OCI-LY7 (cell line): Measurements from ENCODE around the gene BPIFB6. TPM values are rescaled to one million over a fixed set of nuclear protein-coding genes. Genes with fewer than 3 reads are reported as not detected.

Experiments used
- BruUV-seq: library from RNA; stranded (reverse); fragments of 400-500 nt; replicated peaks from 2 replicates; lab custom pipeline; 2021; lab: Mats Ljungman, UMichigan
- CTCF ChIA-PET: fragments of 300-600 bp; sonication (Branson Sonifier 250); formaldehyde crosslinking; loops from one replicate; lab custom pipeline; 2022; ENCODE audit warnings: antibody characterized with exemption; ENCODE audit not compliant: unreplicated experiment; lab: Charles Lee
- POLR2A ChIA-PET: fragments of 300-600 bp; sonication (Branson Sonifier 250); formaldehyde crosslinking; loops from one replicate; lab custom pipeline; 2022; ENCODE audit warnings: antibody characterized with exemption; lab: Charles Lee
- DNase-seq: peaks from one replicate; pipeline ENCODE4 v3.0.0-alpha.2; 2015; ENCODE audit warnings: low spot score
- H2AFZ ChIP-seq: fragments of 200-600 bp; sonication (generic), shearing (Covaris generic); 2 replicates; pipeline ENCODE4 v1.6.1; 2014; ENCODE audit warnings: mild to moderate bottlenecking, antibody characterized with exemption, low read length, moderate library complexity
- H3K27ac ChIP-seq: fragments of 200-600 bp; sonication (generic); 2 replicates; pipeline ENCODE4 v1.5.1; 2014; ENCODE audit warnings: mixed run types, low read depth, mild to moderate bottlenecking, moderate library complexity, low read length, inconsistent platforms; ENCODE audit not compliant: poor library complexity, severe bottlenecking
- H3K36me3 ChIP-seq: fragments of 200-600 bp; sonication (generic); 2 replicates; pipeline ENCODE4 v1.6.1; 2014; ENCODE audit warnings: mild to moderate bottlenecking, antibody characterized with exemption, low read length, moderate library complexity, mixed read lengths; ENCODE audit not compliant: insufficient read depth
- H3K4me1 ChIP-seq: fragments of 200-600 bp; sonication (generic); 2 replicates; pipeline ENCODE4 v1.5.1; 2014; ENCODE audit warnings: mild to moderate bottlenecking, low read length; ENCODE audit not compliant: insufficient read depth, poor library complexity, severe bottlenecking
- H3K4me2 ChIP-seq: fragments of 200-600 bp; sonication (generic); 2 replicates; pipeline ENCODE4 v1.6.1; 2014; ENCODE audit warnings: mild to moderate bottlenecking, low read length
- H3K4me3 ChIP-seq: fragments of 200-600 bp; sonication (generic); 2 replicates; pipeline ENCODE4 v1.5.1; 2014; ENCODE audit warnings: mild to moderate bottlenecking, low read depth, low read length; ENCODE audit not compliant: poor library complexity, severe bottlenecking
- H3K79me2 ChIP-seq: fragments of 200-600 bp; sonication (generic); 2 replicates; pipeline ENCODE4 v1.6.1; 2016; ENCODE audit warnings: low read depth, mild to moderate bottlenecking, low read length, moderate library complexity, mixed read lengths; ENCODE audit not compliant: insufficient read depth
- H3K9me2 ChIP-seq: fragments of 200-600 bp; sonication (generic); 2 replicates; pipeline ENCODE4 v1.6.1; 2016; ENCODE audit warnings: mild to moderate bottlenecking, low read length, mixed read lengths; ENCODE audit not compliant: insufficient read depth
- H3K9me3 ChIP-seq: fragments of 200-600 bp; sonication (generic); 2 replicates; pipeline ENCODE4 v1.6.1; 2014; ENCODE audit warnings: mild to moderate bottlenecking, mixed run types, low read length, mixed read lengths
- H4K20me1 ChIP-seq: fragments of 200-600 bp; sonication (generic); 2 replicates; pipeline ENCODE4 v1.6.1; 2014; ENCODE audit warnings: mild to moderate bottlenecking, antibody characterized with exemption, low read length, moderate library complexity, mixed read lengths; ENCODE audit not compliant: insufficient read depth
- CTCF ChIP-seq: fragments of 200-600 bp; sonication (generic); conservative IDR thresholded peaks from 2 replicates; pipeline ENCODE4 v1.5.1; 2014; ENCODE audit warnings: mild to moderate bottlenecking, antibody characterized with exemption, low read length, moderate library complexity, mixed read lengths
- EZH2phosphoT487 ChIP-seq: fragments of 200-600 bp; sonication (generic); IDR thresholded peaks from 2 replicates; pipeline ENCODE4 v1.6.1; 2018; ENCODE audit warnings: low read depth, borderline replicate concordance, mild to moderate bottlenecking, mixed run types, antibody characterized with exemption, low read length, moderate library complexity, mixed read lengths
- intact Hi-C: fragments of 100-400 bp; cut with micrococcal nuclease; formaldehyde crosslinking; loops from one replicate; pipeline ENCODE4 v1.10.0; 2022; ENCODE audit not compliant: unreplicated experiment
- total RNA-seq, 2 experiments: library from RNA; depleted of rRNA in 1 of 2; stranded (reverse); fragments of >200 nt in 1 of 2; shearing (Covaris generic) in 1 of 2; gene quantifications; 2 replicates each; pipeline ENCODE4 v1.2.3, GENCODE V29; 2014 to 2022

Gene BPIFB6
- total RNA-seq, 2 experiments from 2014 or later: not detected

- Histone ChIP-seq H3K9me2 (no peaks in the 10 kb centered on the region), H3K4me3 (no peak overlapping the region), H3K79me2 (no peaks in the 10 kb centered on the region), H3K27ac (no peak overlapping the region), H3K4me2 (no peak overlapping the region), H4K20me1 (no peaks in the 10 kb centered on the region), H3K9me3 (no peaks in the 10 kb centered on the region), H3K36me3 (no peaks in the 10 kb centered on the region), H2AFZ (no peak overlapping the region), H3K4me1 (no peaks in the 10 kb centered on the region)
- no peak for DNase-seq
- TF ChIP-seq CTCF (no peak), EZH2phosphoT487 (no peak)
- ChIA-PET POLR2A (no interaction called here), CTCF (no interaction called here)
- no TSS peak for BruUV-seq
- intact Hi-C loops: no loop called here
Measured at GRCh38 chr20:33062825-33063149, 31.3 kb downstream of the BPIFB6 start.

GRCh38 chr20:33063271-33063670 lies 31.8 kb downstream of the BPIFB6 start:
- TF ChIP-seq EZH2phosphoT487: no peak
- no peak for TF ChIP-seq CTCF
- Histone ChIP-seq H3K9me2 (no peaks in the 10 kb centered on the region), H3K36me3 (no peaks in the 10 kb centered on the region), H3K27ac (no peak overlapping the region), H3K4me2 (no peak overlapping the region), H4K20me1 (no peaks in the 10 kb centered on the region), H3K4me1 (no peaks in the 10 kb centered on the region), H2AFZ (no peak overlapping the region), H3K79me2 (no peaks in the 10 kb centered on the region), H3K4me3 (no peak overlapping the region), H3K9me3 (no peaks in the 10 kb centered on the region)
- ChIA-PET CTCF (no interaction called here), POLR2A (no interaction called here)
- no peak for DNase-seq
- intact Hi-C loops: no loop called here
- no TSS peak for BruUV-seq

GRCh38 chr20:33064572-33065287 lies 33.3 kb downstream of the BPIFB6 start:
- no peaks in the 10 kb centered on the region for H3K9me2 ChIP-seq
- no peak overlapping the region for H3K4me2 ChIP-seq
- no peak for DNase-seq
- ChIA-PET CTCF (no interaction called here), POLR2A (no interaction called here)
- H3K79me2 ChIP-seq: no peaks in the 10 kb centered on the region
- no peaks in the 10 kb centered on the region for H4K20me1 ChIP-seq
- no peaks in the 10 kb centered on the region for H3K4me1 ChIP-seq
- no peak for TF ChIP-seq CTCF
- TF ChIP-seq EZH2phosphoT487: no peak
- intact Hi-C loops: no loop called here
- H3K27ac ChIP-seq: no peak overlapping the region
- H3K9me3 ChIP-seq: no peaks in the 10 kb centered on the region
- H3K4me3 ChIP-seq: no peak overlapping the region
- H2AFZ ChIP-seq: no peak overlapping the region
- no TSS peak for BruUV-seq
- no peaks in the 10 kb centered on the region for H3K36me3 ChIP-seq
